ENCODE data around the gene TIMM17A.

DNA sequence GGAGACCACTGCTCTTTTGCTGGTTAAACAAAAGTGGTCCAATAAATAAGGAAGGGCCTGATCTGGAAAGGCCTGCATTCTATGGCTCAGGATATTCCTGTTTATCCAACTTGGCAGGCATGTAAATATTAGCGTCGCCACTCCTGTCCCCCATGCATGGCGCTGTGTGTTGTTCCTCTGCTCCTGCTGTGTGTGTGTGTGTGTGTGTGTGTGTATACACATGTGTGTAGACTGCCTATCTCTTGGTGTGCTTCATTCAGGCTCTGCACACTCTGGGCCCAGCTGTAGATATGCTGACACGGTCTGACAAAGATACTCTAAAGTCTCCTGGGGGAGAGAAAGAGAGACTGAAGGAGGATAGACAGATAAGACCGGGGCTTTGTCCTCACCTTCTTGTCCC lies 15.7 kb upstream of the TIMM17A start:
- TF ChIP-seq, protein P1, sequence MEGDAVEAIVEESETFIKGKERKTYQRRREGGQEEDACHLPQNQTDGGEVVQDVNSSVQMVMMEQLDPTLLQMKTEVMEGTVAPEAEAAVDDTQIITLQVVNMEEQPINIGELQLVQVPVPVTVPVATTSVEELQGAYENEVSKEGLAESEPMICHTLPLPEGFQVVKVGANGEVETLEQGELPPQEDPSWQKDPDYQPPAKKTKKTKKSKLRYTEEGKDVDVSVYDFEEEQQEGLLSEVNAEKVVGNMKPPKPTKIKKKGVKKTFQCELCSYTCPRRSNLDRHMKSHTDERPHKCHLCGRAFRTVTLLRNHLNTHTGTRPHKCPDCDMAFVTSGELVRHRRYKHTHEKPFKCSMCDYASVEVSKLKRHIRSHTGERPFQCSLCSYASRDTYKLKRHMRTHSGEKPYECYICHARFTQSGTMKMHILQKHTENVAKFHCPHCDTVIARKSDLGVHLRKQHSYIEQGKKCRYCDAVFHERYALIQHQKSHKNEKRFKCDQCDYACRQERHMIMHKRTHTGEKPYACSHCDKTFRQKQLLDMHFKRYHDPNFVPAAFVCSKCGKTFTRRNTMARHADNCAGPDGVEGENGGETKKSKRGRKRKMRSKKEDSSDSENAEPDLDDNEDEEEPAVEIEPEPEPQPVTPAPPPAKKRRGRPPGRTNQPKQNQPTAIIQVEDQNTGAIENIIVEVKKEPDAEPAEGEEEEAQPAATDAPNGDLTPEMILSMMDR (IDR thresholded peaks at IDR 0.05), result no peak
- TF ChIP-seq POLR2A (IDR thresholded peaks at IDR 0.05), result no peak

Data from breast epithelium (tissue), 3 donors.